Right hindlimb (tissue), 1 donor: ENCODE measurements around the gene COL4A2.
"Not testable (repeated sequence)": the region's sequence is repeated elsewhere in the genome, so short reads cannot be mapped to it uniquely, and the experiment has no call there.

Experiments used
- DNase-seq: peaks from one replicate; pipeline ENCODE4 v3.0.0-alpha.2; 2018

The COL4A2 gene

DNA sequence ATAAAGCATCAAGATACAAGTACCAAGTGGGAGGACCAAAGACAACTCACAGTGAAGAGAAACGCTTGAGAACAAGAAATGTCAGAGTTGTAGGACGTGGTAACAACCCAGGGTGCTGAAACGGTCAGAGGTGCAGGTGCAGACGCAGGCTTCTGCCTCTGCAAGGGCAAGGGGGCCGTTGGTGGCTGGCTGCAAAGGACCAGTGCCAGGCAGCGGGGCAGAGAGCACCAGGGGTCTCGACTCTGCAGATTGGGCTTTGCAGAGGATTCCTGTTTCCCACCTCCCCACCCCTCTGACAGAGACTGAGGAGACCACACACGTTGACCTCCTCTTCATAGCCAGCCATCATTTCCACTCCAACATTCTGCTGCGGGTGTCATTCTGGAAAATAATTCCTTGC lies 216.1 kb downstream of the COL4A2 start:
- DNase-seq = no peak

DNA sequence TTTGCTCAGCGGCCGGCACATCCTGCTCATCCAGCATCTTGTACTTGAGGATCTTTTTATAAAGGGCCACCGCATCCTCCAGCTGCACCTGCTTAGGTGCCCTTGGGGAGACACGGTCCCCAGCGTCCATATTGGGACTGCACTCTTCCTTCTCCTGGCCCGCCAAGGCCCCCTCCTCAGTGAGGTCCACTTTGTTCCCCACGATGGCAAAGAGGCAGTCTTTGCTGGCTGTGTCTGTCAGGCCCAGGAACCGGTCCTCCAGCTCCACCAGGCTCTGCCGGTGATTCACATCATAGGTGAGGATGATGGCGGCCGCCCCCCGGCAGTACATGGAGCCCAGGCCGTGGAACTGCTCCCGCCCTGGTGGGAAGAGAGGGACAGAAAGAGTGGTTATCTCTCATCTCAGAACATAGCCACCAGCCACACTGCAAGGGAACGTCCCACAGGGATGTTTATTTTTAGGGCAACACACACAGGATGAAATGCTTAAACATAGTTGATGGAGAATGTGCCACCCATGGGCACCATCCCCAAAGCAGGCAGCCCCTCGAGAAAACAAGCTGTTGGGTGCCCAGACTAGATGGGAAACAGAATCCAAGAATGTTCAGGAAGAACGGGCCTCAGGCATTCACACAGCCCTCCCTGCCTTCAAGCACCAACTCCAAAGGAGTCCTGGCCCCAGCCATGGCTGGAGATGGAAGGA lies 216.9 kb downstream of the COL4A2 start:
- no peak for DNase-seq

DNA sequence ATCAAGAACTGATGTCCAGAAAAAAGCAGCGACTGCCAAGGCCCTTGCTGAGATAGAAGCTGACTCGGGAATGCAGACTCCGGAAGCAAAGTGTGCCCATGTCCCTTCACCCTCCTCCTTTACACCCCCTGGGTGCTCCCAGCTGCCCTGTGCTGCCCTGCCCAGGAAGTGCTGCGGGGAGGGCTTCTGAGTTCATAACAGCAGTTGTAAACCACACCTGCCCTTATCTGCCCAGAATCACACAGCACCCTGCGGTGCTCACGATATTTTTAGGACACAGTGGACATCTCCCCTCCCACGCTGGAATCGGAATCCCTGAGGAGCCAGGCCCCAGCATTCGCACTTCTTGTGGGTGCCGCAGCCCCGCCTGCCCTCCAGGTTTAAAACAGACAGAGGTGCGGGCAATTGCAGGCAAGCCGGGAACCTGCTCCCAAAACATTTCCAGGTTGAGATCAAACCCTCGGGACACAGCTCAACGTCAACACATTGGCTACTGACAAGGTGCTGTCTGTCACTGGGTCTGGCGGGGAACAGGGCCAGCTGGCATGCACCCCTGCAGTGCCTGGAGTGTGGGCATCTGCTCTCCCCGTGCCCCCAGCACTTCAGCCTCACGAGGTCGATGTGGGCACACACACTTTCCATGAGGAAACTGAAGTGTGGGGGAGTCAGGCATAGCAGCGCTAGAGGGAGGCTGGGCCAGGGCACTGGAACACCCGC lies 217.6 kb downstream of the COL4A2 start:
- DNase-seq = no peak

DNA sequence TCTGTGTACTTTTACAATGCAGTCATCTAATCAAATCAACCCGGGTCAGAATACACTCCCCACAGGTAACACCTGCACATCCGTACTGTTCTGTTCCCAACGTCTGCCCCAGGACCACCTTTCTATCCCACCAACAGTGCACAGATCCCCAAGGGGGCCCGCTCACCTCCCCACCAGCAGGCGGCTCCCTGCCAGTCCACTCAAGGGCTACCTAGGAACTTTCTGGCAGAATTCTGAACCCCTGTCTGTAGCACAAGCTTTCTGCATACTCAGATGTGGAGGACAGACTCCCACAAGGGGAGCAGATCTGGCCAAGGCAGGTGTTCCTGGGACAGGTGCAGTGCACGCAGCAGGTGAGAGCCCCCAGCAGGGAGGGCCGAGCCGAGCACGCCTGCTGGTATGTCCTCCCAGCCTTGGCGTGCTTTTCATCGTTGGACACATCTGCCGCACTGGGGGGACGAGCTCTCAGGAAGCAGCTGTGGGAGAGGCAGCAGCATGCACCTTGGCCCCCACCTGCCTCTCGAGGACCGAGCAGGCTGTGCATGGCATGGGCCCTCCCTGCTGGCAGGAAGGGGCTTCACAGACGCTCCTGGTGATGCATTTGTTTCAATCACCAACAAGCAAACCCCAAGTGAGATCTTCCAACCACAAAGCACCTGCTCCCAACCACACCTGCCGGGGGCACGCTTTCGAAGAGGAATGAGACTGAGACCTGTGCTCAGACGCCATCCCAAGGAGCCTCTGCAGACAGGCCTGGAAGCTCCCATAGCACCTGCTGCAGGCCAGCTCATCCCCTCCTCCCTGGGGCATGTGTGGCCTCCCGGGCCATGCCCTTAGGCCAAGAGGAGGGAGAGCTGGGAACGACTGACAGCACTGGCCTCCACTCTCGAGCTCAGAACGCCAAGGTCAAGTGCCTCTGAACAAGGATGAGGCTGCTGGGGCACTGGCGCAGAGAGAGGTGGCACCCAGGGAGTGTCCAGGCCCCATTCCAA lies 218.5 kb downstream of the COL4A2 start:
- DNase-seq = no peak

DNA sequence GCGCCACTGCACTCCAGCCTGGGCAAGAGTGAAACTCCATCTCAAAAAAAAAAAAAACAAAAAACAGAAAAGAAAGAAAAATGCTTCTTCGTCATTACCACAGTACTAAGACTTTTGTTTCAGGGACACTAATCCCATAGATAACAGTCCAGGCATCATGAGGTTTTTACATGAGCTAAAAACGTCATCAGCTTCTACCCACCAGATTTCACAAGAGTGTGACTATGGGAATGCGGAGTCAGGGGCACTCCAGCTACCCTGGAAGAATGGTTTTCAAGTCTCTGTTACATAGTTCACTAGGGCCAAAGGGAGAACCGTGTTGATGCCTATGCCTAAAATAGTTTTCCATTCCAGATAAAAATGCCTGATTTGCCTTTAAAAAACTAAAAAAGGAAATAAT lies 221.3 kb downstream of the COL4A2 start:
- no peak for DNase-seq

DNA sequence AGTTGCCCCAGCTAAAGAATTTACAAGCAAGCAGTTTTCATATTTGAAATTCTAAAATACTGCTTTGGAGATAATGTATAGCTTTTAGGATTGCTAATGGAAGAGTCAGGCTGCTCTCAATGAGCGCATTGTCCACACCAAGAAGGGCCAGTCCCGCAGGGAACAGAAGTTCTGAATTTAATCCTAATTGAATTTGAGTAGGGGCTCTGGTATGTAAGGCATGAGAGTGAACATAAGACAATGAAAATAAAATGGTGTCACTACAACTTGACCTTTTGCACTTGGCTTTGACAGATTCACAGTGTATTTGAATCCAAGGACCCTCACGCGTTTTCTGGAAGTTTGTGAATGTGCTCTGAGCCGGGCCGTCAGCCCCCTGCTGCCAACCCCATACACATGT lies 221.8 kb downstream of the COL4A2 start:
- no peak for DNase-seq

DNA sequence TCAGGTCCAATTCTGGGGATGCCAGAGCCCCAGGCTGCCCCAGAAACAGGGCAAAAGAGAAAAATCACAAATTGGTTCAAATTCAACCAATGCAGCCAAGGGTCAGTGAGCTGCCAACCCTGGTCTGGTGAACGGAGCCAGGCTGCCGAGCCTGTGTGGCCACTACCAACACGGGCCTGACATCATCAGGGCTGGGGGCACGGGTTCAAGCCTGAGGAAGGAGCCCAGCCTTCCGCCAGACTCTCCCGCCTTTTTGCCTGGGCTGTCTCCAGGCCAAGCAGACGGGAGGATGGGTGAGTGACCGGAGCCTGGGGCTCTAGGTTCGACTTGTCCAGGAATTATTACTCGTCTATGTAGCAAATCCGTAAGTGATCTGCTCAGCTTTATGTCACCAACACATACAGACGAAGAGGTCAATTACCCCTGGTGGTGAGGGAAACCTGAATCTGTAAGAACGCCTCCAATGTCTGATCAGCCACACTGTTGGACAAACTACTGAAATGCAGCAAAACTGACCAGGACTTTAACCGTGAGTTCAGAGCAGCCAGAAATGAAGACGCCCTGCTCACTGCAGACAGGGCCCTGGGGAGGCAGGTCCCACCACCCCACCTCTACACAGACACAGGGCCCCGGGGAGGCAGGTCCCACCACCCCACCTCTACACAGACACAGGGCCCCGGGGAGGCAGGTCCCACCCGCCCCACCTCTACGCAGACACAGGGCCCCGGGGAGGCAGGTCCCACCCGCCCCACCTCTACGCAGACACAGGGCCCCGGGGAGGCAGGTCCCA lies 222.6 kb downstream of the COL4A2 start:
- DNase-seq = no peak

DNA sequence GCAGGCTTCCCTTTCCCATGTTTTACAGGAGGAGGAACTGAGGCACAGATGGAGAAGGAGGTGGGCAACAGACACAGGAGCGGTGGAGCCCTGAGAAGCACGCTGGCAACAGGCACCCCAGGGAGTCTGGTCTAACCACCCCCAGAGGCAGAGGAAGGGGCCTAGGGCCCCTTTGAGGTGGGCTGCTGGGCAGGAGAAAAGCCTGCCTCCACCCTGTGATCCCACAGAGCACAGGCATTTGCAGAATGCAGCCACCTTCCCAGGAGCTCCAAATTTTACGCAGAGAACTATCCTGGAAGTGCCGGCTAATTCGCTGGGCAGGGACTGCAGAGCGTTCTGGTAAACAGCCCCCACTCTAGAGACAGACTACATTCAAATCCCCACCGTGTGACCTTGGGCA lies 224.0 kb downstream of the COL4A2 start:
- no peak for DNase-seq

DNA sequence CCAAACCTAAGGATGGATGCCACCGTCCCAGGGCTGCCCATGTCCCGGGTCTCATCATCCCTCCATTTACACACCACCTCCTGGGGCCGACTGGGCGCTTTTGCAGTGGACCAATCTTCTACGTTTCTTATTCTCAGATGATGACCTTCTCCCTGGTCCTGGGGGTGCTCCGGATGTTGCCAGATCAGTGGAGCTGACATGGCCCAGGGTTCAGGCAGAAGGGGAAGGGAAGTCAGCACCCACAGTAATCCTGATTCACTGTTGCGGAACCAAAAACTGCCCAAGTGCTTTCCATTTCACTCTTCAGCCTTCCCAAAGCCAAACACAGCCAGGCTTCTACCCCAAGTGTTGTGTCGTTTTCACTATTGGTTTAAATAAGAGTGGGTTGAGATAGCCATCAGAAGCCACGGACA lies 224.6 kb downstream of the COL4A2 start:
- DNase-seq = no peak

DNA sequence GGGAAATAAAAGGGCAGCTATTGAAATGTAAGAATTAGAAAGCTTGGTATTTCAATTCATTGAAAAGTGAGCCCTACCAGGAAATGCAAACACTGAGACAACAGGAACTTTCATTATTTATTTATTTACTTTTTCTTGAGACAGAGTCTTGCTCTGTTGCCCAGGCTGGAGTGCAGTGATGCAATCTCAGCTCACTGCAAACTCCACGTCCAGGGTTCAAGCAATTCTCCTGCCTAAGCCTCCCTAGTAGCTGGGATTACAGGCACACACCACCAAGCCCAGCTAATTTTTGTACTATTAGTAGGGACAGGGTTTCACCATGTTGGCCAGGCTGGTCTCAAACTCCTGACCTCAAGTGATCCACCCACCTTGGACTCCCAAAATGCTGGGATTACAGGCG lies 225.2 kb downstream of the COL4A2 start:
- DNase-seq = not testable (repeated sequence)

DNA sequence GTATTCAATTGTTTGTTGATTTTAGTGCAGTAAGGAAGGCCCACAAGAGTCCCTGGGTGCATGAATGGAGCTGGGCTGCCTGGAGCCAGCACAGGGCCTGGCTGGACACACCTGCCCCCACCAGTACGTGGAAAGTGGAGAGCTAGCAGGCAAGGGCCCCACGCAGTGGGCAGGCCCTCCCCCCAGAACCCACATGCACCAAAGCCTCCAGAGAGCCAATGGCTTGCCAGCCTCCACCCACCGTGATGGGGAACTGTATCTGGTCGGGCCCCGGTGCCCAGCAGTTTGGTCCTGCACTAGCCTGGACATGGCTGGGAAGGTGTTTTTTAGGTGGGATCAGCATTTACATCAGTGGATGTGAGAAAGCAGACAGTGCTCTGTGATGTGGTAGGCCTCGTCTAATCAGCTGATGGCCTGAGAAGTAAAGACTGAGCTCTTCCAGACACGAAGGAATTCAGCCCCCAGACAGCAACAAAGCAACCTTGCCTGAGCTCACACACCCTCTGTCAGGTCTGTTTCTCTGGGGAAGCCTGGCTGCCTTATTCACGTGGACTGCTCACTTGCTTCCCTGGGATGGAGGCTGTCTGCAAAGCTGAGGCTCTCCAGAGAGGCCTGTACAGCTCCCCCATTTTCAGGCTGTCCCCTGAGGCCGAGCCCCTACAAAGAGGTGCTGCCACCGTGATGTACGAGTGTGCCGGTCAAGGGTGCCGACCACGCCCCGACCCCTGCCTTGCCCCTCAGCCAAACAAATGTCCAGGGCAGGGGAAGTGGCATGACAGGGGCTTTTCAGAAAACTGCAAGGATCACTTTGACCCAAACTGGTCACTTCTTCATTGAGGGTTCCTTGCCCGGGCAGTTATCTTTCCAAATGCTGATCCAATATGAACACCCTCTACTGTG lies 226.9 kb downstream of the COL4A2 start:
- no peak for DNase-seq

DNA sequence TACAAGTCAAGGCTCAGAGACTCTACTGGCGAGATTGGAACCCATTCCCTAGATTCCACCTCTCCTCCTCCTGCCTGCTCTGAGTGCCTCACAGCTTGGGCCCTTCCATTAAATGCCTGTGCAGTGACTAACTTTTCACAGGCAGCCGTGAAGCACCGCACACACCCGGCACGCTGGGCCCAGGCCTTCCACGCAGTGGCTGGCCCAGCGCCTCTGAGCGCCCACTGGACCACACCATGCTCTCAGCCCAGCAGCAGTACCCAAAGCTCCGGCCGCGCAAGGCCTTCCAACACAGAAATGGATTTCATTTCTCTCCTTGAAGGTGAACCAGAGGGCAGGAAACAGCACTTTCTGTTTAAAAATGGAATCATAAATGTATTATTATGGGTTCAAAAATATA lies 228.4 kb downstream of the COL4A2 start:
- no peak for DNase-seq

DNA sequence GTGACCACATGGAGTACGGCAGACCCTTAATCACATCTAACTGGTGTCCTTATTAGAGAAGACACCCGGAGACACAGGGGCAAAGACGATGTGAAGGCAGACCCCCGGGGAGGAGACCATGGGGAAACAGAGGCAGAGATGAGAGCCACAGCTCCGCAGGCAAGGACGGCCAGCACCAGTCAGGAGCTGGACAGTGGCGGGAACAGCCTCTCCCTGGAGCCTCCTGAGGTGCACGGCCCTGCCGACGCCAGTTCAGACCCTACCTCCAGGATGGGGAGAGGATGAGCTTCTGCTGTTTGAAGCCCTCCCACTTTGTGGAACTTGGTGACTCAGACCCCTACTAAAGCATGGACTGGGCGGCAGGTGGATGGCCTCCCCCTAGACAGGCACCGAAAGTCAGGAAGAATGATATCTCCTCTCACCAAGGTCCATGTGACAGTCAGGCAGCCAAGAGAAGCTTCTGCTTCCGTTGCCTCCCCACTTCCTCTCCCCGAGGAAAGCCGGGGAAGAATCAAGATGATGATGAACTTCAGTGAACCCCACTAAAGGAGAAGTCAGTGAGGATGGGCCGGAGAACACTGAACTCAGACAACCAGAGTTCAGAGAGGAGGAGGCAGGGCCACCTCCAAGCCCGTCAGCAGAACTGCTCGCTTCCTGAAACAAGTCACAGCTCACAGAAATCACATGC lies 229.1 kb downstream of the COL4A2 start:
- DNase-seq = no peak

DNA sequence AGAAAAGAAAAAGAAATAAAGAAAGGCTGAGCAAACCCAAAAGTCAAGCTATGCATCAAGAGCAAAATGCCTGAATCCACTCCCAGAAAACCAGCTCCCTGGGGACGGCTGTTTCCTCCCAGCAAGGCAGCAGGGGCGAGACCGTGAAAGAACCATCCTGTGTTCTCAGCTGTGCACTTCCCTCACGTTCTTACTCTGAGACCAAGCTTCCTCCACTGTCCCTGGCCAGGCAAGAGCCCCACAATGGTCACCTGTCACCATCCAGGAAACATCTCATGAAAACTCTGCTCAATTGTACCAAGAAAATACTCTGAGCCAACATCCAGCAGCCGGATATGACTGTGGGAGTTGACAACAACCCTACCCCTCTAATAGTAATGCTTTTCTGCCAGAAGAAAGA lies 231.5 kb downstream of the COL4A2 start:
- peak; percentile 69 for DNase-seq

DNA sequence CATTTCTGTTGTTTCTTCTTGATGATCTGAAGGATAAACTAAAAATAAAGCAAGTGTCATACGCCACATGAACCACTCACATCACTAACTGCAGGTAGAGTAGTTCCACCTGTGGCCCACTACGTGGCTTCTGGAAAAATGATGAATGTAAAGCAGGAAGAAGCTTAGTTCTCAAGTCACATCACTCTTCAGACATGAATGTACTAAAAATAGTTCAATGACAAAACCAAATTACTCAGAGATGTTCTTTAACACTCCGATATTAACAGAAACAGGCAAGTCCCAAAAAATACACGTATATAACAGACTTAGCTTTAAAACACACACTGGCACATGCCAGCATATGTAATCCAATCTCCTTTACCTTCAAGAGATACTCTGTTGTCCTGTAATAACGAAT lies 232.8 kb downstream of the COL4A2 start:
- no peak for DNase-seq

DNA sequence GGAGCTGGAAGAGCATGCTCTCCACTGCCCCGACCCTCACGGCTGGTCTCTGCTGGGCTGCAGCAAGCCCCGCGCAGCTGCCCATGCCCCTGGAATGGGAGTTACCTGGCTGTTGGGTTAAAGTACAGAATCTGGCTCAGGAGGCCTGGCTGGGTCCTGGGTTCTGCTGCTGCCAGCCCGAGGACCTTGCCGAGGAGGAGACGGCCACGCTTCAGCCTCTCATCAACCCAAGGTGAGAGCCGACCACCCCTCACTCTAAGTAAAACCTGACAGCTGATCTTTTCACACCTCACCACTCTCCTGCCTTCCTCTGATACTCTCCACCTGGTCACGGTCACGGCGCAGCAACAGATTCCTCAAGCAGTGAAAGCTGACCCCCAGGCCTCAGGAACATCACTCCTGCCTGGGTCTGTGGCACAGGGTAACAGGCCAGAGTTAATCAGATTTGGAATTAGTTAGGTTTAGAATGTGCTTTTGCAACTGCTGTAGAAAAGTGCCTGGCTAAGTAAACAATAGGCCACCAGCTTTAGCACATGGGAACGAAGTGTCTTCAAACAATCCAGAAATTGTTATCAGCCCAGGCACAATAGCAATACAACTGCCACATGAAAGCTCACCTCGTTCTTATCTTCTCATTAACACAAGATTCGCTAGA lies 233.9 kb downstream of the COL4A2 start:
- DNase-seq = no peak

DNA sequence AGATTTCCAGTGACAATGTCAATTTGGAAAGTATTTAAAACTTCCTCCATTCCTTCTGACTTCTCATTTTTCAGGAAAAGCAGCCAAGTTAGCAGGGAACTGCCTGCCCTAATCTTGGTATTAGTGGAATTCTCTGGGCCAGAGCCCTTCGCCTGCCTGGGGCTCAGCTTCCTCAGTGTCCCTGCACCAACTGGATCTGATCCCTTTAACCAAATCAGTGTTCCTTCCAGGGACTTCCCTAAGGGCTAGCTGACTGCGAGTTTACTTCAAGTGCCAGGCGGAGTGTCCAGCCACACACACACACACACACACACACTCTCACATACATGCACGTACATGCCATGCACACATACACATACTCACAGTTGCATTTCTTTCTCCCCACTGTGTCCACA lies 234.4 kb downstream of the COL4A2 start:
- DNase-seq = no peak

DNA sequence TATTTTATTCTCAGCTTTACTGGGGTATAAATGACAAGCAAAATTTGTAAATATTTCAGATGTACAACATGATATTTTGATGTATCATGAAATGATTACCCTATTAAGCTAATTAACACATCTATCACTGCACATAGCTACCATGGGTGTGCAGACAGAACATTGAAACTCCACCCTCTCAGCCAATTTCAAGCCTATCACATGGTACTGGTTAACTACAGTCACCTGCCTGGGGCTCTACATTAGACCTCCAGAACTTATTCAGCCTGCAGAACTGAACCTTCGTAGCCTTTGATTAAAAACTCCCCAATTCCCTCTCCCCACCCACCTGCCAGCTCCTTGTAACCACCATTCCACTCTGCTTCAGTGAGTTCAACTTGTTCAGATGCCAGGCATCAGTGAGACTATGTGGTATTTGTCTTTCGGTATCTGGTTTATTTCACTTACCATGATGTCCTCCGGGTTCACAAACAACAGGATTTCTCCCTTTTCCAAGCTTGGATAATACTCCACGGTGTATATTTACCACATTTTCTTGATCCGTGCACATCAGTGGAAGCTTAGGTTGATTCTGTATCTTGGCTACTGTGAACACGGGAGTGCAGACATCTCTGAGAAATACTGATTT lies 235.2 kb downstream of the COL4A2 start:
- DNase-seq = no peak

DNA sequence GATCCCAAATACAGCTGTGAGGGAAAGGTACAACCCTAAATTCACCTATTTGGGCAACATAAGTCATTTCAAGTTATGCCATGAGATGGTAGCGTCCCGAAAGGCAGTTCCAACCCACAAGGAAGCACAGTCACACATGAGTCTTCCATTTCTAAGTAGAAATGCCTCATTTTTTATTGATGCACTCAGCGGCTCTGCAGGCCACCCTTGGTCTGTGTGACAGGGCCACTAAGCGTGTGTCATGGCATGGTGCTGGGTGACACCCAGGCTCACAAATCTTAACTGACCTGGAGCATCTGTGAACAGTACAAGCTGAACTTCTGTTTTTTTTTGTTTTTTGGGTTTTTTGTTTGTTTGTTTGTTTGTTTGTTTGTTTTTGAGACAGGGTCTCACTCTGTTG lies 239.3 kb downstream of the COL4A2 start:
- DNase-seq = no peak

DNA sequence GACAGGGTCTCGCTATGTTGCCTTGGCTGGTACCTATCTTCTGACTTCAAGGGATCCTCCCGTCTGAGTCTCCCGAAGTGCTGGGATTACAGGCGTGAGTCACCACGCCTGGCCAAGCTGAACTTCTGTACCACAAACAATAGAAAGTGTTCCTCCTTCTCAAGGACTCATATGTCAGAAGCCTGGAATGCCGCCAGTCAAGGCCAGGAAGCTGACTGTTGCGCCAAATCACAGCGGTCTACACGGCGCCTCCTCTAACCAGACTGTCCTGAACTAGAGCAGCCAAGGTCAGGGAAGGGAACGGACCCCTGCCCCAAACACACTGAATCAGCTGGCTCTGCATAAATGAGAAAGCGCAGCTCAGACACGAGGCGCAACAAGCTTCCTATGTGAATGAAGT lies 239.8 kb downstream of the COL4A2 start:
- DNase-seq = peak; percentile 54
